ENCODE results near the gene GPC6.

DNA sequence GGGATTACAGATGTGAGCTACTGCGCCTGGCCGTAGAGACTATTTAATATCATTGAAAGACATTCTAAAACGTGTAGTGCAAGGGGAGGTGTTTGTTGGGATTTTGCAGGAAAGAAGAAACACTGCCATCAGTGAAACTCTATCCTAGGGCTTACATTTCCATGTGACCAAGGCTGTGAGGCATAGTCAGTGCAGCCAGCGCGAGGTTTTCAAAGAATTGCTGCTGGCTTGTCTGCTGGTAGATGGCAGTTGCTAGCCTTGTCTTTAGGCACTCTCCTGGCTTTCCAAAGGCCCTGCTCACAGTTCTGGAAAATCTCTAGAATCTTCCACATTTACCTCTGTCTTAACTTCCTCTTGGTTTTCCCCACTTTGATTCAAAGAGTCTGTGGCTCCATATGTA lies 77.5 kb downstream of the GPC6 start:
- TF ChIP-seq, protein P1, sequence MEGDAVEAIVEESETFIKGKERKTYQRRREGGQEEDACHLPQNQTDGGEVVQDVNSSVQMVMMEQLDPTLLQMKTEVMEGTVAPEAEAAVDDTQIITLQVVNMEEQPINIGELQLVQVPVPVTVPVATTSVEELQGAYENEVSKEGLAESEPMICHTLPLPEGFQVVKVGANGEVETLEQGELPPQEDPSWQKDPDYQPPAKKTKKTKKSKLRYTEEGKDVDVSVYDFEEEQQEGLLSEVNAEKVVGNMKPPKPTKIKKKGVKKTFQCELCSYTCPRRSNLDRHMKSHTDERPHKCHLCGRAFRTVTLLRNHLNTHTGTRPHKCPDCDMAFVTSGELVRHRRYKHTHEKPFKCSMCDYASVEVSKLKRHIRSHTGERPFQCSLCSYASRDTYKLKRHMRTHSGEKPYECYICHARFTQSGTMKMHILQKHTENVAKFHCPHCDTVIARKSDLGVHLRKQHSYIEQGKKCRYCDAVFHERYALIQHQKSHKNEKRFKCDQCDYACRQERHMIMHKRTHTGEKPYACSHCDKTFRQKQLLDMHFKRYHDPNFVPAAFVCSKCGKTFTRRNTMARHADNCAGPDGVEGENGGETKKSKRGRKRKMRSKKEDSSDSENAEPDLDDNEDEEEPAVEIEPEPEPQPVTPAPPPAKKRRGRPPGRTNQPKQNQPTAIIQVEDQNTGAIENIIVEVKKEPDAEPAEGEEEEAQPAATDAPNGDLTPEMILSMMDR (IDR thresholded peaks at IDR 0.05), result no peak
- no peak for TF ChIP-seq EP300 (IDR thresholded peaks at IDR 0.05)
- TF ChIP-seq POLR2AphosphoS5 (IDR thresholded peaks at IDR 0.05), result no peak
